MM.1S (cell line): ENCODE measurements around the gene KCNG3.

Experiments used
- DNase-seq: peaks from one replicate; pipeline ENCODE4 v3.0.0-alpha.2; 2015
- H2AFZ ChIP-seq: fragments of 300-600 bp; sonication (generic); 2 replicates; pipeline ENCODE4 v1.6.0; 2016; ENCODE audit warnings: antibody characterized with exemption, low read length
- H3F3A ChIP-seq: fragments of 300-600 bp; sonication (generic); 2 replicates; pipeline ENCODE4 v1.6.1; 2016; ENCODE audit warnings: mild to moderate bottlenecking, antibody characterized with exemption, low read length, moderate library complexity, mixed read lengths; ENCODE audit not compliant: insufficient read depth
- H3K27ac ChIP-seq: fragments of 300-600 bp; sonication (generic); 2 replicates; pipeline ENCODE4 v1.5.1; 2016; ENCODE audit warnings: mild to moderate bottlenecking, low read length
- H3K27me3 ChIP-seq: fragments of 300-600 bp; sonication (generic); replicated peaks from 2 replicates; pipeline ENCODE4 v1.6.0; 2016; ENCODE audit warnings: low read length; ENCODE audit not compliant: insufficient read depth
- H3K36me3 ChIP-seq: fragments of 300-600 bp; sonication (generic); replicated peaks from 2 replicates; pipeline ENCODE4 v1.6.1; 2016; ENCODE audit warnings: mild to moderate bottlenecking, low read length, mixed read lengths; ENCODE audit not compliant: insufficient read depth
- H3K4me1 ChIP-seq: fragments of 300-600 bp; sonication (generic); 2 replicates; pipeline ENCODE4 v1.6.1; 2016; ENCODE audit warnings: low read length, mixed read lengths
- H3K4me2 ChIP-seq: fragments of 300-600 bp; sonication (generic); 2 replicates; pipeline ENCODE4 v1.6.0; 2016; ENCODE audit warnings: low read depth, low read length
- H3K4me3 ChIP-seq: fragments of 300-600 bp; sonication (generic); 2 replicates; pipeline ENCODE4 v1.5.1; 2016; ENCODE audit warnings: low read length, mixed read lengths
- H3K79me2 ChIP-seq: fragments of 300-600 bp; sonication (generic); 2 replicates; pipeline ENCODE4 v1.6.1; 2016; ENCODE audit warnings: mixed run types, low read length, mixed read lengths
- H3K9ac ChIP-seq: fragments of 300-600 bp; sonication (generic); 2 replicates; pipeline ENCODE4 v1.6.1; 2016; ENCODE audit warnings: low read length, mixed read lengths
- H3K9me2 ChIP-seq: fragments of 300-600 bp; sonication (generic); replicated peaks from 2 replicates; pipeline ENCODE4 v1.6.1; 2016; ENCODE audit warnings: mild to moderate bottlenecking, low read length, mixed read lengths; ENCODE audit not compliant: insufficient read depth
- H3K9me3 ChIP-seq: fragments of 300-600 bp; sonication (generic); replicated peaks from 2 replicates; pipeline ENCODE4 v1.6.1; 2016; ENCODE audit warnings: mild to moderate bottlenecking, low read length, mixed read lengths; ENCODE audit not compliant: insufficient read depth
- H4K20me1 ChIP-seq: fragments of 300-600 bp; sonication (generic); 2 replicates; pipeline ENCODE4 v1.6.1; 2016; ENCODE audit warnings: mild to moderate bottlenecking, low read length, moderate library complexity, mixed read lengths; ENCODE audit not compliant: insufficient read depth
- EZH2 ChIP-seq: fragments of 300-600 bp; sonication (generic); optimal IDR thresholded peaks from 2 replicates; pipeline ENCODE3; 2017; ENCODE audit warnings: low read depth, mild to moderate bottlenecking, antibody characterized with exemption, low read length, mixed read lengths
- EZH2phosphoT487 ChIP-seq: fragments of 300-600 bp; sonication (generic); IDR thresholded peaks from 2 replicates; pipeline ENCODE4 v1.6.1; 2018; ENCODE audit warnings: antibody characterized with exemption, low read length
- TF ChIP-seq, protein P1 (sequence below): fragments of 300-600 bp; sonication (generic); IDR thresholded peaks from 2 replicates; pipeline ENCODE4 v1.5.1; 2016; ENCODE audit warnings: antibody characterized with exemption, low read length, mixed read lengths

The KCNG3 gene

DNA sequence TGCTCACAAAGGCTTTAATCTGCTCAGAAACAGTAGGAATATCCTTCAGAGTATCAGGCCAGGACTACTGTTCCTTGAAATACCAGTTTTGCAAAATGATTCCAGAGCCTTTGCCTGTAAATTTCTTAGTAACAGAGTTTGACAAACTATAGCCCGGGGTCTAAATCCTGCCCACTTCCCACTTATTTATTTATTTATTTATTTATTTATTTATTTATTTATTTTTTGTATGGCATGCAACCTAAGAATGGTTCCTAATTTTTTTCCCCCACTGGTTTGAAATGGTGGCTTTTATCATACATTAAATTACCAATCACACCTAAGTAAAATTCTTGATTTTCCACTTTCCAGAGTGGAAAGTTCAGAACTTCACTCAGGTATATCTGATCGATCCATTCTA is 45.6 kb downstream of the KCNG3 start:
- TF ChIP-seq EZH2, result no peak
- no peak for TF ChIP-seq EZH2phosphoT487
- TF ChIP-seq, protein P1, sequence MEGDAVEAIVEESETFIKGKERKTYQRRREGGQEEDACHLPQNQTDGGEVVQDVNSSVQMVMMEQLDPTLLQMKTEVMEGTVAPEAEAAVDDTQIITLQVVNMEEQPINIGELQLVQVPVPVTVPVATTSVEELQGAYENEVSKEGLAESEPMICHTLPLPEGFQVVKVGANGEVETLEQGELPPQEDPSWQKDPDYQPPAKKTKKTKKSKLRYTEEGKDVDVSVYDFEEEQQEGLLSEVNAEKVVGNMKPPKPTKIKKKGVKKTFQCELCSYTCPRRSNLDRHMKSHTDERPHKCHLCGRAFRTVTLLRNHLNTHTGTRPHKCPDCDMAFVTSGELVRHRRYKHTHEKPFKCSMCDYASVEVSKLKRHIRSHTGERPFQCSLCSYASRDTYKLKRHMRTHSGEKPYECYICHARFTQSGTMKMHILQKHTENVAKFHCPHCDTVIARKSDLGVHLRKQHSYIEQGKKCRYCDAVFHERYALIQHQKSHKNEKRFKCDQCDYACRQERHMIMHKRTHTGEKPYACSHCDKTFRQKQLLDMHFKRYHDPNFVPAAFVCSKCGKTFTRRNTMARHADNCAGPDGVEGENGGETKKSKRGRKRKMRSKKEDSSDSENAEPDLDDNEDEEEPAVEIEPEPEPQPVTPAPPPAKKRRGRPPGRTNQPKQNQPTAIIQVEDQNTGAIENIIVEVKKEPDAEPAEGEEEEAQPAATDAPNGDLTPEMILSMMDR, result no peak
- Histone ChIP-seq H3F3A (no peaks in the 10 kb centered on the region), H3K36me3 (no peaks in the 10 kb centered on the region), H3K4me3 (no peak overlapping the region), H4K20me1 (no peaks in the 10 kb centered on the region), H3K9me3 (no peaks in the 10 kb centered on the region), H3K4me1 (no peaks in the 10 kb centered on the region), H2AFZ (no peak overlapping the region), H3K9me2 (no peaks in the 10 kb centered on the region), H3K79me2 (no peaks in the 10 kb centered on the region), H3K4me2 (no peak overlapping the region), H3K27ac (no peak overlapping the region), H3K27me3 (no peaks in the 10 kb centered on the region), H3K9ac (no peak overlapping the region)
- DNase-seq, result no peak

DNA sequence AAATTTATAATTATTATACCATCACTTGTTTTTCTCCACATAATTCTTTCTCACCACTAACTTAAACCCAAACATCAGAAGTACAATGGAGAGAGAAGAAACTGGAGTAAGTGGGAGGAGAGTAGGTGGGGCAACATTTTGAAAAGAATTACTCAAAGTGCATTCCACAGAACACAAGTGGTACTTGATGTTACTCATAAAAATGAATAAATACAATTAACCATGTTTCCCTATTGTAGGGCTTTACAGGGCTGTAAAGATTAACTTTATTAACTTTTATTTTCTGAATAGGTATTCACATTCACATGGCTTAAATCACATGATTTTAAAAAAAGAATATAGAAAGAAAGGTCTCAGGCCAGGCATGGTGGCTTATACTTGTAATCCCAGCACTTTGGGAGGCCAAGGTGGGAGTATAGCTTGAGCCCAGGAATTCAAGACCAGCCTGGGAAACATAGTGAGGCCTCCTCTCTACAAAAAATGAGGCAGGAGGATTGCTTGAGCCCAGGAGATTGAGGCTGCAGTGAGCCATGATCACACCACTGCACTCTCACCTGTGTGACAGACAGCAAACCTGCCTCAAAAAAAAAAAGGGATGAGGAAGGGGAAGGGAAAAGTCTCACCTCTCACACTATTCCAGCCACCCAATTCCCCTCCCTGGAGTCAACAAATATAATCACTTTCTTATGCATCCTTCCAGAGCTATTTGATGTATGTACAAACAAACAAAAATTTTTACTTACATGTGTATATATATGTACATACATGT is 47.1 kb downstream of the KCNG3 start:
- Histone ChIP-seq H3K79me2 (no peaks in the 10 kb centered on the region), H4K20me1 (no peaks in the 10 kb centered on the region), H3K9ac (no peak overlapping the region), H3K36me3 (no peaks in the 10 kb centered on the region), H3K4me2 (no peak overlapping the region), H3K27ac (no peak overlapping the region), H3K9me3 (no peaks in the 10 kb centered on the region), H3K4me1 (no peaks in the 10 kb centered on the region), H3K9me2 (no peaks in the 10 kb centered on the region), H3K4me3 (no peak overlapping the region), H2AFZ (no peak overlapping the region), H3F3A (no peaks in the 10 kb centered on the region), H3K27me3 (no peaks in the 10 kb centered on the region)
- TF ChIP-seq EZH2phosphoT487 (no peak), EZH2 (no peak)
- TF ChIP-seq, protein P1, result no peak
- DNase-seq, result no peak

DNA sequence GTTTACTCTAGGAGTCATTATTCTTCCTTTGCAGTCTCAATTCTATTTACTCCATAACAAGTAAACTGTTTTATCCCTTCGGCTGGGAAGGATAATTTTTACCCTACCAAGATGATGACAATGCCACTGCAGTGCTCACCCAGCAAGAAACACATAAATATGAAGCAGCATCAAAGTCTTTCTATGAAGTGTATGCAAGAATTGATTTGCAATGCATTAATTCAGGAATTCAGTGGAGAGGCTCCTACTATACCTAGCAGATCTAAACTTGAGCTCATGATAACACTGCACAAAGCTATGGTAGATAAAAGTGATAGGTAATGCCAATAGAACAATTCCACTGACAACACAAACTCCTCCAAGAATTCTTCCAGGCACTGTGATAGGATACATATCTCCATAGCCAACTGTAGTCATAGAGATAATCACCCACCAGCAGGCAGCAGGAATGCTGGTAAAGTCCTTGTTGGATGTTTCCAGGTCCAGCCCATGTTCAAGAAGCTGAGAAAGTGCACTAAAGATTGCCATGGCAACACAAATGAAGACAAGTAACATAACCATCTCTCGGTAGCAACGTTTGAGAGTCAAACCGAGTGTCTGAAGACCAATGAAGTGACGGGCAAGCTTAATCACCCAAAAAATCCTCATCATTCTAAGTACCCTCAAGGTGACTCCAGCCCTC is 49.9 kb downstream of the KCNG3 start:
- Histone ChIP-seq H3K9me3 (no peaks in the 10 kb centered on the region), H2AFZ (no peak overlapping the region), H3F3A (no peaks in the 10 kb centered on the region), H3K79me2 (no peaks in the 10 kb centered on the region), H3K4me2 (no peak overlapping the region), H3K36me3 (no peaks in the 10 kb centered on the region), H3K27me3 (no peaks in the 10 kb centered on the region), H3K27ac (no peak overlapping the region), H3K4me3 (no peak overlapping the region), H3K9ac (no peak overlapping the region), H4K20me1 (no peaks in the 10 kb centered on the region), H3K9me2 (no peaks in the 10 kb centered on the region), H3K4me1 (no peaks in the 10 kb centered on the region)
- TF ChIP-seq EZH2phosphoT487, result no peak
- TF ChIP-seq, protein P1, result no peak
- TF ChIP-seq EZH2, result no peak
- DNase-seq, result no peak
